Measurements from ENCODE around the gene GDPD5. TPM values are rescaled to one million over a fixed set of nuclear protein-coding genes. Genes with fewer than 3 reads are reported as not detected.

The GDPD5 gene
- total and polyA plus RNA-seq, 4 donors, result 6.2 to 24.7 (median 12.0) TPM

DNA sequence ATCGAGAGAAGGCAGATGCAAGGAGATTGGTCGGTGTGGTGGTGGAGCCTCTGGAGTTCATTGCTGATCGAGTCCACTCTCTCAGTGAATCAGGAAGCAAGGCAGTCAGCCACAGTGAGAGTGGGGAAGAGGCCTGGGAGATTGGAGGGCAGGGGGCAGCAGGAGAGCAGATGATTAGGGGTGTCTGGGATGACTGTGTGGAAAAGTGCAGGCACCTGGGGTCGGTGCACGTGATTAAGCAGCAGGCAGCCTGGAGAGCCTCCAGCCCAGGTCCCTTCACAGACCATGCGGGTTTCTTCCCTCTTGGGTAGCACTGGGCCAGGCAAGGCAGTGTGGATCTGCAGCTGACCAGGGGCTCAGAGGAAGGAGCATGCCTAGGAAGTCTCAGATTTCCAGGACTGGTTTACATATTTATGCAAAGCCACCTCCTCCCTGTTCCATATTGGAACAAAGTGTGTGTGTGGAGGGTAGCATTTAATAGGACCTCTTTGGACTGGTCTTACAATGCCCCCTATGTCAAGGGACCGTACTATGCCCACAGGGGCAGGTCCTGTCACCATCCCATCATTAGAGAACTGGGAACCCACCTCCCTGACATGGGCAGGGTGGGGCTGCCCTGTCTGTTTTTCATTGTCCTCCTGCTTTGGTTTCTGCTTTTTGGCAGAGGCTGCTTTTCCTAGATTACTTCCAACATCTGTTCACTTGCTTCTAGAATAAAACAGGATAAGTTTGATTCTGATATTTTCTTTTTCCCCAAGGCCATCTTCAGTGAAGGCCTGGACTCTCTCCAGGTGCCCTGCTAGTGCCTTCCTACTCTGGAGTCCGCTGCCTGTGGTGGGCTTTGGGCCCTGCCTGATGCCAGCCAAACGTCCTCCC lies 14.0 kb upstream of the GDPD5 start:
- Histone ChIP-seq H3K9ac (ENCODE audit: insufficient read depth in 1 of 2, low read length in 2 of 2) (no peak overlapping the region), H3K4me1 (ENCODE audit: control insufficient read depth in 5 of 5, insufficient read depth in 5 of 5, low read length in 5 of 5) (peaks cover 0 to 4% (median 0%) of the 10 kb centered on the region in 5 donors), H3K9me3 (ENCODE audit: control insufficient read depth in 4 of 4, insufficient read depth in 3 of 4, low read length in 3 of 4) (no peaks in the 10 kb centered on the region), H3K27me3 (ENCODE audit: control insufficient read depth in 3 of 3, insufficient read depth in 3 of 3, low read length in 2 of 3) (no peaks in the 10 kb centered on the region), H3K27ac (ENCODE audit: low read depth in 1 of 2, low read length in 1 of 2) (no peak overlapping the region), H3K36me3 (ENCODE audit: control insufficient read depth in 4 of 4, insufficient read depth in 4 of 4, low read length in 4 of 4) (no peaks in the 10 kb centered on the region), H3K4me3 (no peak overlapping the region)
- no peak for DNase-seq
- no peak for ATAC-seq (ENCODE audit: insufficient read depth, low FRiP score)
- TF ChIP-seq, protein P1, sequence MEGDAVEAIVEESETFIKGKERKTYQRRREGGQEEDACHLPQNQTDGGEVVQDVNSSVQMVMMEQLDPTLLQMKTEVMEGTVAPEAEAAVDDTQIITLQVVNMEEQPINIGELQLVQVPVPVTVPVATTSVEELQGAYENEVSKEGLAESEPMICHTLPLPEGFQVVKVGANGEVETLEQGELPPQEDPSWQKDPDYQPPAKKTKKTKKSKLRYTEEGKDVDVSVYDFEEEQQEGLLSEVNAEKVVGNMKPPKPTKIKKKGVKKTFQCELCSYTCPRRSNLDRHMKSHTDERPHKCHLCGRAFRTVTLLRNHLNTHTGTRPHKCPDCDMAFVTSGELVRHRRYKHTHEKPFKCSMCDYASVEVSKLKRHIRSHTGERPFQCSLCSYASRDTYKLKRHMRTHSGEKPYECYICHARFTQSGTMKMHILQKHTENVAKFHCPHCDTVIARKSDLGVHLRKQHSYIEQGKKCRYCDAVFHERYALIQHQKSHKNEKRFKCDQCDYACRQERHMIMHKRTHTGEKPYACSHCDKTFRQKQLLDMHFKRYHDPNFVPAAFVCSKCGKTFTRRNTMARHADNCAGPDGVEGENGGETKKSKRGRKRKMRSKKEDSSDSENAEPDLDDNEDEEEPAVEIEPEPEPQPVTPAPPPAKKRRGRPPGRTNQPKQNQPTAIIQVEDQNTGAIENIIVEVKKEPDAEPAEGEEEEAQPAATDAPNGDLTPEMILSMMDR (IDR thresholded peaks at IDR 0.05; ENCODE audit: control extremely low read depth, extremely low read depth), result no peak
- 78 to 92% methylated on average over 9 of the region's 9 CpGs for WGBS, 2 donors

DNA sequence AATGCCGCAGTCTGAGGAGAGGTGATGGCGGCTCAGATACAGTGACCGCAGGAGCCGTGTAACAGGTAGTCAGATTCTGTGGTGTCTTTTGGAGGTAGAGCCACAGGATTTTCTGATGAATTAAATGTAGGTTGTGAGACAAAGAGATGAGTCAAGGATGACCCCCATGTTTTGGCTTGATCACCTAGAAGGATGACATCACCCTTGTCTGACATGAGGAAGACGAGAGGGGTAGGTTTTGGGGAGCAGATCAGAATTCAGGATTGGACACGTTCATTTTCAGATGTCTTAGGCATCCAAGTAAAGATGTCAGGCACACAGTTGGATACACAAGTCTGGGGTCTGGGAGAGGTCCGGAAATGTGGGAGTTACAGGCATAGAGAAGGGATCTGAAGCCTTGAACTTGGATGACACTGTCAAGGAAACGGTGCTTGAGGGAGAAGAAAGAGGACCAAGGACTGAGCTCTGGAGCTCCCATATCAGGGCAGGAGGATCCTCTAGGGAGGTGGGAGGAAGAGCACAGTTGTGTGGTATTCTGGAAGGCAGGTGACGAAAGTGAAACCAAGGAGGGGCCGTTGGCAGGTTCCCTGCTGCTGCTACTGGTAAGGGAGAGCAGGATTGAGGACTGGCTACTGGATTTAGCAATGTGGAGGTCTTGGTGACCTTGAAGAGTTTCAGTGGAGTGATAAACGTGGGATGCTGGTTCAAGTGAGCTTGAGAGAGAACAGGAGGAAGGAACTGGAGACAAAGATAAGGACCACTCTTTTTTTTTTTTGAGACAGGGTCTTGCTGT lies 12.6 kb upstream of the GDPD5 start:
- H3K27me3 ChIP-seq (ENCODE audit: control insufficient read depth in 3 of 3, insufficient read depth in 3 of 3, low read length in 2 of 3), result no peaks in the 10 kb centered on the region
- H3K9me3 ChIP-seq (ENCODE audit: control insufficient read depth in 4 of 4, insufficient read depth in 3 of 4, low read length in 3 of 4), result no peaks in the 10 kb centered on the region
- H3K27ac ChIP-seq (ENCODE audit: low read depth in 1 of 2, low read length in 1 of 2), result no peak overlapping the region
- WGBS, 2 donors, result 79 to 82% methylated on average over 11 of the region's 11 CpGs
- ATAC-seq (ENCODE audit: insufficient read depth, low FRiP score), result no peak
- no peaks in the 10 kb centered on the region for H3K36me3 ChIP-seq (ENCODE audit: control insufficient read depth in 4 of 4, insufficient read depth in 4 of 4, low read length in 4 of 4)
- H3K9ac ChIP-seq (ENCODE audit: insufficient read depth in 1 of 2, low read length in 2 of 2), result no peak overlapping the region
- H3K4me1 ChIP-seq (ENCODE audit: control insufficient read depth in 5 of 5, insufficient read depth in 5 of 5, low read length in 5 of 5), result peaks cover 0 to 11% (median 0%) of the 10 kb centered on the region in 5 donors
- DNase-seq, result no peak
- H3K4me3 ChIP-seq, result no peak overlapping the region
- TF ChIP-seq, protein P1 (IDR thresholded peaks at IDR 0.05; ENCODE audit: control extremely low read depth, extremely low read depth), result no peak

DNA sequence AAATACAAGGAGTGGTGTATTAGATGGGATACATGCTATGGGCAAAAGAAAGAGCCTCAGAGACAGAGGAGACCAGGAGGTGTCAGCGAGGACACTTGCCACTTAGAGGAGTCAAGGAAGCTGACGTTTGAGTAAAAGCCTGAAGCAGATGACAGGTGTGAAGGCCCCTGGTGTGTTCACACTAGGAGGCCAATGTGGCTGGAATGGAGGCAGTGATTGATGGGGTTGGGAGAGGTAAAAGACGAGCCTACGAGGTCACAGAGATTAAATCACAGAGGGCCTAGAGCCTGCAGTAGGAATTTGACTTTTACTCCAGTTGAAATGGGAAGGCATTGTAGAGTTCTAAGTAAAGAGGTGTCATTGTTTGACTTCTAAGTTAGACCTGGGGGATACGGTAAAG lies 12.0 kb upstream of the GDPD5 start:
- TF ChIP-seq, protein P1 (IDR thresholded peaks at IDR 0.05; ENCODE audit: control extremely low read depth, extremely low read depth), result no peak
- H3K27ac ChIP-seq (ENCODE audit: low read depth in 1 of 2, low read length in 1 of 2), result no peak overlapping the region
- H3K36me3 ChIP-seq (ENCODE audit: control insufficient read depth in 4 of 4, insufficient read depth in 4 of 4, low read length in 4 of 4), result no peaks in the 10 kb centered on the region
- H3K9me3 ChIP-seq (ENCODE audit: control insufficient read depth in 4 of 4, insufficient read depth in 3 of 4, low read length in 3 of 4), result no peaks in the 10 kb centered on the region
- no peak for ATAC-seq (ENCODE audit: insufficient read depth, low FRiP score)
- H3K4me3 ChIP-seq, result no peak overlapping the region
- no peaks in the 10 kb centered on the region for H3K27me3 ChIP-seq (ENCODE audit: control insufficient read depth in 3 of 3, insufficient read depth in 3 of 3, low read length in 2 of 3)
- no peak overlapping the region for H3K9ac ChIP-seq (ENCODE audit: insufficient read depth in 1 of 2, low read length in 2 of 2)
- H3K4me1 ChIP-seq (ENCODE audit: control insufficient read depth in 5 of 5, insufficient read depth in 5 of 5, low read length in 5 of 5), result peaks cover 0 to 11% (median 0%) of the 10 kb centered on the region in 5 donors
- no peak for DNase-seq
- WGBS, 2 donors, result 76 to 86% methylated on average over 5 of the region's 5 CpGs
